Neural cell (in vitro differentiated cells): ENCODE data around the gene CARMIL1. TPM values are rescaled to one million over a fixed set of nuclear protein-coding genes. Genes with fewer than 3 reads are reported as not detected.

Experiments used
- H2AFZ ChIP-seq: fragments of 200-600, 300-800 bp; sonication (generic), shearing (Covaris generic); 2 replicates; pipeline ENCODE4 v1.6.0; 2014; ENCODE audit warnings: low read depth, mild to moderate bottlenecking, antibody characterized with exemption, low read length, moderate library complexity
- H3F3A ChIP-seq: fragments of 200-600 bp; shearing (Covaris generic); 2 replicates; pipeline ENCODE4 v1.6.1; 2016; ENCODE audit warnings: mild to moderate bottlenecking, moderate library complexity, mixed read lengths, antibody characterized with exemption, low read length; ENCODE audit not compliant: insufficient read depth, poor library complexity, severe bottlenecking
- H3K27ac ChIP-seq: fragments of 200-600, 300-800 bp; sonication (generic), shearing (Covaris generic); 2 replicates; pipeline ENCODE4 v1.5.1; 2014; ENCODE audit warnings: mild to moderate bottlenecking, low read length, moderate library complexity
- H3K27me3 ChIP-seq: fragments of 300-800, 200-600 bp; sonication (generic), shearing (Covaris generic); 2 replicates; pipeline ENCODE4 v1.6.0; 2014; ENCODE audit warnings: mild to moderate bottlenecking, low read depth, low read length, moderate library complexity; ENCODE audit not compliant: insufficient read depth
- H3K36me3 ChIP-seq: fragments of 300-800, 200-600 bp; sonication (generic), shearing (Covaris generic); 2 replicates; pipeline ENCODE4 v1.5.1; 2014; ENCODE audit warnings: mild to moderate bottlenecking, antibody characterized with exemption, low read length, moderate library complexity; ENCODE audit not compliant: insufficient read depth
- H3K4me2 ChIP-seq: fragments of 300-800, 200-600 bp; sonication (generic), shearing (Covaris generic); 2 replicates; pipeline ENCODE4 v1.6.0; 2014; ENCODE audit warnings: mild to moderate bottlenecking, low read length
- H3K4me3 ChIP-seq: fragments of 300-800, 200-600 bp; sonication (generic), shearing (Covaris generic); 2 replicates; pipeline ENCODE4 v1.5.1; 2014; ENCODE audit warnings: mild to moderate bottlenecking, low read length, moderate library complexity
- H3K79me2 ChIP-seq: fragments of 200-600 bp; shearing (Covaris generic); replicated peaks from 2 replicates; pipeline ENCODE4 v1.6.0; 2014; ENCODE audit warnings: mild to moderate bottlenecking, low read length, moderate library complexity; ENCODE audit not compliant: insufficient read depth
- H3K9ac ChIP-seq: fragments of 300-800, 200-600 bp; sonication (generic), shearing (Covaris generic); 2 replicates; pipeline ENCODE4 v1.6.1; 2016; ENCODE audit warnings: mild to moderate bottlenecking, low read length, mixed read lengths
- H3K9me2 ChIP-seq: fragments of 200-600 bp; shearing (Covaris generic); 2 replicates; pipeline ENCODE4 v1.6.1; 2016; ENCODE audit warnings: mild to moderate bottlenecking, low read length, mixed read lengths; ENCODE audit not compliant: insufficient read depth
- H3K9me3 ChIP-seq: fragments of 200-600, 300-800 bp; sonication (generic), shearing (Covaris generic); 2 replicates; pipeline ENCODE4 v1.6.1; 2016; ENCODE audit warnings: mild to moderate bottlenecking, mixed run types, low read length, moderate library complexity, mixed read lengths
- H4K20me1 ChIP-seq: fragments of 200-600 bp; shearing (Covaris generic); 2 replicates; pipeline ENCODE4 v1.6.1; 2016; ENCODE audit warnings: mild to moderate bottlenecking, mixed run types; ENCODE audit not compliant: insufficient read depth
- EP300 ChIP-seq: fragments of 450-650 bp; conservative IDR thresholded peaks from 2 replicates; pipeline ENCODE4 v1.6.1; 2014; ENCODE audit warnings: antibody characterized with exemption, mild to moderate bottlenecking, moderate library complexity; ENCODE audit not compliant: poor library complexity, severe bottlenecking
- EZH2 ChIP-seq: fragments of 200-600, 300-800 bp; shearing (Covaris generic), sonication (generic); IDR thresholded peaks from 2 replicates; pipeline ENCODE4 v1.6.1; 2014; ENCODE audit warnings: antibody characterized with exemption, low read length, borderline replicate concordance, mild to moderate bottlenecking; ENCODE audit not compliant: insufficient read depth, poor library complexity, severe bottlenecking
- MXI1 ChIP-seq: fragments of 450-650 bp; conservative IDR thresholded peaks from 2 replicates; pipeline ENCODE4 v1.6.1; 2014; ENCODE audit warnings: antibody characterized with exemption, mild to moderate bottlenecking; ENCODE audit not compliant: poor library complexity, severe bottlenecking
- POLR2AphosphoS5 ChIP-seq: IDR thresholded peaks from 2 replicates; pipeline ENCODE4 v1.6.1; 2012
- RAD21 ChIP-seq: fragments of 450-650 bp; conservative IDR thresholded peaks from 2 replicates; pipeline ENCODE4 v1.6.1; 2014; ENCODE audit warnings: antibody characterized with exemption, mild to moderate bottlenecking, moderate library complexity
- SMC3 ChIP-seq: fragments of 450-650 bp; conservative IDR thresholded peaks from 2 replicates; pipeline ENCODE4 v1.6.1; 2014; ENCODE audit warnings: antibody characterized with exemption, mild to moderate bottlenecking, moderate library complexity; ENCODE audit not compliant: poor library complexity
- TAF1 ChIP-seq: IDR thresholded peaks from 2 replicates; pipeline ENCODE4 v1.6.1; 2012; ENCODE audit warnings: low read depth
- polyA plus RNA-seq: library from polyadenylated mRNA; depleted of rRNA; stranded (reverse); fragments of >200 nt; gene quantifications from 2 replicates; pipeline ENCODE4 v1.2.3, GENCODE V29; 2014
- TF ChIP-seq, protein P1 (sequence below): fragments of 450-650 bp; IDR thresholded peaks from 2 replicates; pipeline ENCODE4 v1.5.1; 2014; ENCODE audit warnings: antibody characterized with exemption, mild to moderate bottlenecking, moderate library complexity; ENCODE audit not compliant: poor library complexity, severe bottlenecking
- TF ChIP-seq, protein P2 (sequence below): IDR thresholded peaks from 2 replicates; pipeline ENCODE4 v1.6.1; 2012; ENCODE audit warnings: borderline replicate concordance

The CARMIL1 gene
- polyA plus RNA-seq, 1 donor from 2014 or later = 5.3 TPM

DNA sequence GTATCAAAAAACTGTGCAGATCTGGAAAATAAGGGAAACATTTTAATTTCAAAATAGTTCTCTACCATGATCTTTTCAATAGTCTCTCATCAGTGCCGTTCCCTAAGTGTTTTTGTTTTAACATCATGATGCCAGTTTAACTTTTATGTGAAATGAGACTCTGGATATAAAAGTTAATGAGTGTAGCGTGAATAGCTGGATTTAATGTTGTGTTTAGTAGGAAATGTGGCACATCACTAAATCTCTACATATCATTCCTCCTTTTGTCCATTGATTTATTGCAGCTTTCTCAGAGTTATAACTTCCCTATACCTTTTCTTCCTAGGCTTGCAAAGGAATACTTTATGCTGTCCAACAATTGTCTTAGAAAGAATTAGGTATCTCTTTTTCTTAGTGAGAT lies 291.4 kb downstream of the CARMIL1 start:
- Histone ChIP-seq H3K79me2 (no peaks in the 10 kb centered on the region), H3K4me2 (no peak overlapping the region), H4K20me1 (no peaks in the 10 kb centered on the region), H3K9ac (no peak overlapping the region), H3K27ac (no peak overlapping the region), H3K27me3 (no peaks in the 10 kb centered on the region), H3K9me2 (no peaks in the 10 kb centered on the region), H3F3A (no peaks in the 10 kb centered on the region), H3K4me3 (no peak overlapping the region), H2AFZ (no peak overlapping the region), H3K36me3 (no peaks in the 10 kb centered on the region), H3K9me3 (no peaks in the 10 kb centered on the region)
- TF ChIP-seq SMC3 (no peak), POLR2AphosphoS5 (no peak), EZH2 (no peak), EP300 (no peak), MXI1 (no peak), TAF1 (no peak), RAD21 (no peak)
- TF ChIP-seq, protein P1, sequence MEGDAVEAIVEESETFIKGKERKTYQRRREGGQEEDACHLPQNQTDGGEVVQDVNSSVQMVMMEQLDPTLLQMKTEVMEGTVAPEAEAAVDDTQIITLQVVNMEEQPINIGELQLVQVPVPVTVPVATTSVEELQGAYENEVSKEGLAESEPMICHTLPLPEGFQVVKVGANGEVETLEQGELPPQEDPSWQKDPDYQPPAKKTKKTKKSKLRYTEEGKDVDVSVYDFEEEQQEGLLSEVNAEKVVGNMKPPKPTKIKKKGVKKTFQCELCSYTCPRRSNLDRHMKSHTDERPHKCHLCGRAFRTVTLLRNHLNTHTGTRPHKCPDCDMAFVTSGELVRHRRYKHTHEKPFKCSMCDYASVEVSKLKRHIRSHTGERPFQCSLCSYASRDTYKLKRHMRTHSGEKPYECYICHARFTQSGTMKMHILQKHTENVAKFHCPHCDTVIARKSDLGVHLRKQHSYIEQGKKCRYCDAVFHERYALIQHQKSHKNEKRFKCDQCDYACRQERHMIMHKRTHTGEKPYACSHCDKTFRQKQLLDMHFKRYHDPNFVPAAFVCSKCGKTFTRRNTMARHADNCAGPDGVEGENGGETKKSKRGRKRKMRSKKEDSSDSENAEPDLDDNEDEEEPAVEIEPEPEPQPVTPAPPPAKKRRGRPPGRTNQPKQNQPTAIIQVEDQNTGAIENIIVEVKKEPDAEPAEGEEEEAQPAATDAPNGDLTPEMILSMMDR = no peak
- TF ChIP-seq, protein P2, sequence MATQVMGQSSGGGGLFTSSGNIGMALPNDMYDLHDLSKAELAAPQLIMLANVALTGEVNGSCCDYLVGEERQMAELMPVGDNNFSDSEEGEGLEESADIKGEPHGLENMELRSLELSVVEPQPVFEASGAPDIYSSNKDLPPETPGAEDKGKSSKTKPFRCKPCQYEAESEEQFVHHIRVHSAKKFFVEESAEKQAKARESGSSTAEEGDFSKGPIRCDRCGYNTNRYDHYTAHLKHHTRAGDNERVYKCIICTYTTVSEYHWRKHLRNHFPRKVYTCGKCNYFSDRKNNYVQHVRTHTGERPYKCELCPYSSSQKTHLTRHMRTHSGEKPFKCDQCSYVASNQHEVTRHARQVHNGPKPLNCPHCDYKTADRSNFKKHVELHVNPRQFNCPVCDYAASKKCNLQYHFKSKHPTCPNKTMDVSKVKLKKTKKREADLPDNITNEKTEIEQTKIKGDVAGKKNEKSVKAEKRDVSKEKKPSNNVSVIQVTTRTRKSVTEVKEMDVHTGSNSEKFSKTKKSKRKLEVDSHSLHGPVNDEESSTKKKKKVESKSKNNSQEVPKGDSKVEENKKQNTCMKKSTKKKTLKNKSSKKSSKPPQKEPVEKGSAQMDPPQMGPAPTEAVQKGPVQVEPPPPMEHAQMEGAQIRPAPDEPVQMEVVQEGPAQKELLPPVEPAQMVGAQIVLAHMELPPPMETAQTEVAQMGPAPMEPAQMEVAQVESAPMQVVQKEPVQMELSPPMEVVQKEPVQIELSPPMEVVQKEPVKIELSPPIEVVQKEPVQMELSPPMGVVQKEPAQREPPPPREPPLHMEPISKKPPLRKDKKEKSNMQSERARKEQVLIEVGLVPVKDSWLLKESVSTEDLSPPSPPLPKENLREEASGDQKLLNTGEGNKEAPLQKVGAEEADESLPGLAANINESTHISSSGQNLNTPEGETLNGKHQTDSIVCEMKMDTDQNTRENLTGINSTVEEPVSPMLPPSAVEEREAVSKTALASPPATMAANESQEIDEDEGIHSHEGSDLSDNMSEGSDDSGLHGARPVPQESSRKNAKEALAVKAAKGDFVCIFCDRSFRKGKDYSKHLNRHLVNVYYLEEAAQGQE = no peak

DNA sequence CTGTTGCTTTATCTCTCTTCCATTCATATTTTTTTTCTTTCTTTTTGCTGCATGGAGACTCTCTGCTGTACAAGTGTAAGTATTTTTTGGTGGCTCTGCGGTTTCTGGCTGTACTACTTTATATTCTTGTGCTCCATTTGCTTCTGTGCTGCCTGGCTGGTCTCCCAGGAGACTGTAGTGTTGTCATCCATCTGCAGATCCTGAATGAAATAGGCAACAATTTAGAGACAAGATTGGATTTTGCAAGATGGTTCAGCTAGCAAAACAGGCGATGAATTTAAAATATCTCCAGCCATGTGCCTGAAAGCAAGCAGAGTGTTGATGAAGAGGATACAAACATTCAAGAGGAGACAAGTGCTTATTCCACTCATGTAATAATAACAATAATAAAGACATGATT lies 297.7 kb downstream of the CARMIL1 start:
- no peaks in the 10 kb centered on the region for H3K9me3 ChIP-seq
- no peaks in the 10 kb centered on the region for H3K36me3 ChIP-seq

More for the DNA sequence above, 297.7 kb downstream of the CARMIL1 start:
- Histone ChIP-seq H4K20me1 (no peaks in the 10 kb centered on the region), H3K27me3 (no peaks in the 10 kb centered on the region), H3F3A (peaks cover 4% of the 10 kb centered on the region), H3K9me2 (no peaks in the 10 kb centered on the region), H3K27ac (peak overlapping the region; percentile 31), H3K79me2 (no peaks in the 10 kb centered on the region), H3K4me2 (peak overlapping the region; percentile 29), H3K4me3 (peak overlapping the region; percentile 20), H2AFZ (no peak overlapping the region), H3K9ac (no peak overlapping the region)
- TF ChIP-seq, protein P2 = no peak
- TF ChIP-seq RAD21 = no peak
- no peak for TF ChIP-seq EZH2
- TF ChIP-seq MXI1 = no peak
- TF ChIP-seq TAF1 = no peak
- TF ChIP-seq SMC3 = no peak
